ENCODE data around the gene YKT6.

The YKT6 gene

DNA sequence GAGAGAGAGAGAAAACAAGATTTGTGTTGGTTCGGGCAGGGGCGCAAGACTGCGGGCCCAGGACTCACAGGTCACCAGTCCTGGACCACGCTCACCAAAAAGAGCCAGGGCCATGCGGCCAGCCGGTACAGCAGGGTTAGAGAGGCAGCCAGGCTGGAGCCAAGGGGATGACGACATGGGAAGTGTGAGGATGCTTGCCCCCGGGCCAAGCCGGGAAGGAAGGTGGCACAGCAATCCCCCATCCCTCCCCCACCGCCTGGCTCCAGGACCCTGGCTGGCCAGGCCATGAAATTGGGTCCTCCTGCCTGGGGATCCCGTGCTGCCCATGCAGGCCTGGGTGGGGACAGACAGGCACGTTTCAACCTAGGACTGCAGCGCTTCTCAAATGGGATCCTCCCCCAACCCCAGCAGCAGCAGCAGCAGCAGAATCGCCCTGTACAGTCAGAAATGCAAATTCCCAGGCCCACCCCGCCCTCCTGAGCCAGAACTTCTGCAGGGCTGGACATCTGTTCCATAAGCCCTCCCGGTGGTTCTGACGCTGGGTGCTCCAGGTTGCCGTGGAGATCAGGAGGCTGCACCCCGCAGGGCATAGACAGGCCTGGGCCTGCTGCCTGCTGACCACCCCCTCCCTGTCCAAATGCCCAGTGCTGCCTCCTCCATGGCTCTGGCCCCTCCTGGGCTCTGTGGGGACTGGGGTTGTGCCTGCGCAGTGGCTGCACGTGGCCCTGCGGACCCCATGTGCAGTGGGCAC is 35.0 kb downstream of the YKT6 start:
- TF ChIP-seq, protein P1, sequence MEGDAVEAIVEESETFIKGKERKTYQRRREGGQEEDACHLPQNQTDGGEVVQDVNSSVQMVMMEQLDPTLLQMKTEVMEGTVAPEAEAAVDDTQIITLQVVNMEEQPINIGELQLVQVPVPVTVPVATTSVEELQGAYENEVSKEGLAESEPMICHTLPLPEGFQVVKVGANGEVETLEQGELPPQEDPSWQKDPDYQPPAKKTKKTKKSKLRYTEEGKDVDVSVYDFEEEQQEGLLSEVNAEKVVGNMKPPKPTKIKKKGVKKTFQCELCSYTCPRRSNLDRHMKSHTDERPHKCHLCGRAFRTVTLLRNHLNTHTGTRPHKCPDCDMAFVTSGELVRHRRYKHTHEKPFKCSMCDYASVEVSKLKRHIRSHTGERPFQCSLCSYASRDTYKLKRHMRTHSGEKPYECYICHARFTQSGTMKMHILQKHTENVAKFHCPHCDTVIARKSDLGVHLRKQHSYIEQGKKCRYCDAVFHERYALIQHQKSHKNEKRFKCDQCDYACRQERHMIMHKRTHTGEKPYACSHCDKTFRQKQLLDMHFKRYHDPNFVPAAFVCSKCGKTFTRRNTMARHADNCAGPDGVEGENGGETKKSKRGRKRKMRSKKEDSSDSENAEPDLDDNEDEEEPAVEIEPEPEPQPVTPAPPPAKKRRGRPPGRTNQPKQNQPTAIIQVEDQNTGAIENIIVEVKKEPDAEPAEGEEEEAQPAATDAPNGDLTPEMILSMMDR (conservative IDR thresholded peaks at IDR 0.05; ENCODE audit: low read depth, low read length) = no peak
- H3K4me3 ChIP-seq (ENCODE audit: low read length) = no peak overlapping the region
- no peak for DNase-seq (ENCODE audit: low read depth)

DNA sequence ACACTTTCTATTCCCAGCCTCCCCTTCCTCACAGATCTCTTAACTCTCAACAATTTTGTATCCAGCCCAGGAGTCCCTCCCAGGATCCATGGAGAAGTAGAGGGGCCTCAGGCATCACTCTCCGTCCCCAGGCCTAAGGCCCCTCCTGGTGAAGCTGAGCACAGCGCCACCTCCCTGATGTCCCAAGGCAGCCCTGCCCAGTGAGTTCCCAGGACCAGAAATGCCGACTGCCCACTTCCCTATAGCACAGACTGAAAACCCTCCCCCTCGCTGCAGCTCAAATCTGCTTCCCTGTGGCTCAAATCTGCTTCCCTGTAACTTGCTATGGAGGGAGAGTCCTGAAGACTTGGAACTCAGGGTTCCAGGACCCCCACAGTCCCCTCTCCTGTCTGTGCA is 35.6 kb downstream of the YKT6 start:
- TF ChIP-seq, protein P1 (conservative IDR thresholded peaks at IDR 0.05; ENCODE audit: low read depth, low read length) = no peak
- DNase-seq (ENCODE audit: low read depth) = no peak
- H3K4me3 ChIP-seq (ENCODE audit: low read length) = no peak overlapping the region

DNA sequence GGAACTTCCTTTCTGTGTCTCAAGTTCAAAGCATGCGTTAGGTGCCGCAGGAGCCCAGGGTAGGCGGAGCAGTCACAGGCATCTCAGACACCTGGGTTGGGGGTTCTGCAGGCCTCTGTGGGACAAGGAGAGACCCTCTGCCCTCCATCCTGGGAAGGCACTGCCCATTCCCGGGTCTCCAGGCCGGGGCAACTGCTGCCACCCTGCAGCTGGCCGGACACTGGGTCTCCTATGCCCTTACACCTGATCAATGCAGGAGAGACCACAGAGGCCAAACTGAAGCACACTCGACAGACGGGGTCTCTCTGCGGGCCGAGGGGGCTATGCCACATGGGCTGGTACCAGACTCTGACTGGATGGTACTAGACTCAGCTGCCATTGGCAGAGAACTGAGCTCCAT is 36.9 kb downstream of the YKT6 start:
- DNase-seq (ENCODE audit: low read depth) = no peak

DNA sequence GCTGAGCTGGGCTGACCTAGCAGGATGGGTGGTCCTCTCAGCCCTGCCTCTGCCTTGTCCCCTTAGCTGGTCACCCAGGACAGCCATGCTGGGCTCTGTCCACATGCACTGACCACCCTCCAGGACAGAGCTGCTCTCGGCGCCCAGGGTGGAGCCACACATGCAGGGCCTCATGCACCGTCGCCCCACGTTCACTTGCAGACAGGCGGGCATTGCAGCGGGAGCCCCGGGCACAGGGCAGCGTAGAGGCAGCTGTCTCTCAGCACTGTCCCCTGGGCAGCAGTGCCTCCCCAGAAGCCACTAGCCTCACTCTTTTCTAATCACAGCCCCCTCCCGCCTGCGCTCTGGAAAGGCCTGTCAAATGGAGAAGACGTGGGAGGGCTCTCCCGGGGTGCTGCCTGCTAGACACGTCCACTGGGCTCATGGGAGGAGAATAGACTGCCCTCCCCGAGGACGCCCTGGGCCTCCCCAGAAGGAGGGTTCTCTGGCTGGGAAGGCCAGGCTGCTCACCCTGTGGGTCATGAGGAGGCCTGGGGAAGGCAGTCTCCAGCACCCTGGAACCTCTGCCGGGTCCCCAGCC is 37.4 kb downstream of the YKT6 start:
- H3K4me3 ChIP-seq (ENCODE audit: low read length) = no peak overlapping the region
- TF ChIP-seq, protein P1 (conservative IDR thresholded peaks at IDR 0.05; ENCODE audit: low read depth, low read length) = no peak
- no peak for DNase-seq (ENCODE audit: low read depth)

More for the DNA sequence above, 36.9 kb downstream of the YKT6 start:
- TF ChIP-seq, protein P1 (conservative IDR thresholded peaks at IDR 0.05; ENCODE audit: low read depth, low read length) = no peak
- H3K4me3 ChIP-seq (ENCODE audit: low read length) = no peak overlapping the region

DNA sequence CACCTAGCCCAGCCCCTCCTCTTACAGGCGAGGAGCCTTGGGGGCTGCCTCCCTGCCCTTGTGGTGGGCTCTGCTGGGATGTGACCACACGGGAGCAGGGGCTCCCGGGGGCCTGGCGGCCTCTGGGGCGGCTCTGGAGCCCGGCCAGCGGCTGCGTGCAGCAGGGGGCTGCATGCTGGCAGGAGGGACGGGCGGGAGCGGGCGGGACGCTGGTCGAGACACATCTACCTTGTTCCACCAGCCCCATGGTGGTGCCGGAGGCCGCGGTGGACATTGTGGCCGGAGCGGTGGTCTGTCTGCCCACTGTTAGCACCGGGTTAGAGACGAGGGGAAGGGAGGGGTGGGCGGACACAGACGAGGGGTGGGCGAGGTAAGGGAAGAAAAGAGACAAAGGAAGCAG is 38.6 kb downstream of the YKT6 start:
- no peak for DNase-seq (ENCODE audit: low read depth)
- TF ChIP-seq, protein P1 (conservative IDR thresholded peaks at IDR 0.05; ENCODE audit: low read depth, low read length) = no peak
- H3K4me3 ChIP-seq (ENCODE audit: low read length) = no peak overlapping the region

DNA sequence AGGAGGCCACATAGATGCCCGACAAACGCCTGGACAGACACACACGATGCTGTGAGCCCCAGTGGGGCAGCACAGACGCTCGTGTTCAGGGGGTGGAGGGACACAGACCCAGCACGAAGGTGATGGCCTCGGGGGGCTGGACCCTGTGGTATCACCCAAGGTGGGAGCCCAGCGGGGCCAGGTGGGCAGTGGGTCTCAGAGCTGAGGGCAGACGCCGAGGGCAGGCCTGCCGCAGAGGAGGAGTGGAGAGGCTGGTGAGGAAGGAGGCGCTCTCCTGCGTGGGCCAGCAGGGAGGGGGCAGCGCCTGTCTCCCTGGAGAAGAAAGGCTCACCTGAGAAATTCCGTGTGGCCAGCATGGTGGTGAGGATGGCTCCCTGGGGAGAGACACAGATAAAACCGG is 39.6 kb downstream of the YKT6 start:
- TF ChIP-seq, protein P1 (conservative IDR thresholded peaks at IDR 0.05; ENCODE audit: low read depth, low read length) = no peak
- H3K4me3 ChIP-seq (ENCODE audit: low read length) = no peak overlapping the region
- no peak for DNase-seq (ENCODE audit: low read depth)

DNA sequence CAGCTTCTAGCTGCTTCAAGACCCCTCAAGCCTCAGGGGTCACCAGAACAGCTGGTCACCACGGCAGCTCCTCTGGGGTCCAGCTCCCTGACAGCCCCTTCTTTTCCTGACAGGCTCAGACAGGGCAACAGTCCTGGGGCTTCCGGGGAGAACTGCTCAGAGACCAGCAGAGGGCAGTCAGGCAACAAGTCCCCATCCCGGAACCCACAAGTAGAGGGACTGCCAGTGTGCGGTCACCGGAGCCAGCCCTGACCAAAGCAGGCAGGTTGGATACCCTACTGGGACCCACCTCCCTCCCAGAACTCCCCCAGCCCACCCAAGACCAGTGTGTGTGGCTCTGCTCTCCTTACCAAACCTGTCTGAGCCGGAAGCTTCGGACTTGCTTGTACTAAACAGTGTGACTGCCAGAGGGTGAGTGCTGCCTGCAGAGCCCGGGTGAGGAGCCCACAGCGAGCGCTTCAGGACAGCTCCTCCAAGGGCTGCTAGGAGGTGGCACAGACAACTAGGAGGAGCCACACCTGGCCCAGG is 40.3 kb downstream of the YKT6 start:
- TF ChIP-seq, protein P1 (conservative IDR thresholded peaks at IDR 0.05; ENCODE audit: low read depth, low read length) = peak; percentile 85
- no peak overlapping the region for H3K4me3 ChIP-seq (ENCODE audit: low read length)
- peak; percentile 34 for DNase-seq (ENCODE audit: low read depth)

Data from retinal pigment epithelial cell (primary cell).